HepG2 (cell line): Measurements from ENCODE around the gene PLXNB2. TPM values are rescaled to one million over a fixed set of nuclear protein-coding genes. Genes with fewer than 3 reads are reported as not detected.

Experiments
- ATAC-seq: fragments of 200-7000 bp; cut with Tn5 transposase; 3 replicates; pipeline ENCODE4 v1.9.1; 2020; ENCODE audit warnings: mild to moderate bottlenecking, moderate library complexity
- BruUV-seq: library from RNA; stranded (reverse); fragments of 400-500 nt; replicated peaks from 2 replicates; lab custom pipeline; 2021; lab: Mats Ljungman, UMichigan
- CTCF ChIA-PET: fragments of 300-600 bp; formaldehyde crosslinking; extraction: SDS; loops from one replicate; lab custom pipeline; 2021; ENCODE audit warnings: low total read pairs, inconsistent platforms, low intra/inter-chr PET ratio; lab: Yijun Ruan, JAX
- POLR2A ChIA-PET: fragments of 350-600 bp; sonication (Branson Sonifier 250); formaldehyde crosslinking; loops from one replicate; lab custom pipeline; 2020; ENCODE audit warnings: antibody characterized with exemption, inconsistent platforms; lab: Yijun Ruan, JAX
- DNase-seq: peaks from one replicate; pipeline ENCODE4 v3.0.0-alpha.2; 2015; ENCODE audit warnings: low spot score
- FAIRE-seq: peaks from 3 replicates; lab custom pipeline; 2011; peaks lifted over from hg19 to GRCh38; lab: Jason Lieb, UNC
- H2AFZ ChIP-seq: one replicate; pipeline ENCODE4 v1.6.1; 2011; ENCODE audit warnings: low read length, inconsistent platforms
- H3K27ac ChIP-seq: fragments of 300-600 bp; 3 replicates; pipeline ENCODE4 v1.8.0; 2011; ENCODE audit warnings: mixed run types, mild to moderate bottlenecking, mixed read lengths, low read length, inconsistent platforms; ENCODE audit not compliant: insufficient read depth; ENCODE audit errors: extremely low read length
- H3K27me3 ChIP-seq, 2 experiments: fragments of 200-600 bp in 1 of 2; 2 replicates in 1 of 2; 3 replicates in 1 of 2; pipeline versions ENCODE4 v1.6.0 to v1.8.0; 2011; ENCODE audit warnings: low read length in 2 of 2, mild to moderate bottlenecking in 2 of 2, moderate library complexity in 2 of 2, inconsistent platforms in 1 of 2; ENCODE audit not compliant: insufficient read depth in 2 of 2, control insufficient read depth in 1 of 2
- H3K36me3 ChIP-seq, 2 experiments: fragments of 200-600 bp in 1 of 2; replicated peaks in 1 of 2; 2 replicates in 1 of 2; 3 replicates in 1 of 2; pipeline versions ENCODE4 v1.5.1 to v1.8.0; 2011; ENCODE audit warnings: low read length in 2 of 2, inconsistent platforms in 1 of 2; ENCODE audit not compliant: insufficient read depth in 2 of 2, control insufficient read depth in 1 of 2
- H3K4me1 ChIP-seq: 2 replicates; pipeline ENCODE4 v1.5.1; 2012; ENCODE audit warnings: low read length, inconsistent platforms; ENCODE audit not compliant: insufficient read depth
- H3K4me2 ChIP-seq: 2 replicates; pipeline ENCODE4 v1.6.0; 2011; ENCODE audit warnings: low read depth, low read length, inconsistent platforms
- H3K4me3 ChIP-seq, 3 experiments: fragments of 200-600 bp in 1 of 3; sonication (generic), shearing (Covaris generic) in 1 of 3; replicated peaks in 1 of 3; 2 replicates each; pipeline ENCODE4 v1.5.1; 2011 to 2016; ENCODE audit warnings: low read length in 3 of 3, inconsistent platforms in 2 of 3, low read depth in 2 of 3, mild to moderate bottlenecking in 2 of 3, control low read depth in 1 of 3, mixed read lengths in 1 of 3; ENCODE audit not compliant: insufficient read depth in 1 of 3
- H3K79me2 ChIP-seq: one replicate; pipeline ENCODE4 v1.6.1; 2011; ENCODE audit warnings: low read length, inconsistent platforms; ENCODE audit not compliant: insufficient read depth
- H3K9ac ChIP-seq: 2 replicates; pipeline ENCODE4 v1.6.0; 2011; ENCODE audit warnings: mild to moderate bottlenecking, low read depth, low read length, inconsistent platforms; ENCODE audit not compliant: insufficient read depth
- H3K9me3 ChIP-seq: 2 replicates; pipeline ENCODE4 v1.5.1; 2012; ENCODE audit warnings: mild to moderate bottlenecking, low read length
- H4K20me1 ChIP-seq: 2 replicates; pipeline ENCODE4 v1.6.0; 2011; ENCODE audit warnings: inconsistent platforms, mild to moderate bottlenecking, low read length, moderate library complexity; ENCODE audit not compliant: insufficient read depth
- PCBP2 ChIP-seq: fragments of 200-400 bp; formaldehyde crosslinking; optimal IDR thresholded peaks from 2 replicates; pipeline ENCODE3; 2018; ENCODE audit warnings: low read length, low read depth; ENCODE audit not compliant: poor library complexity, severe bottlenecking
- RORA ChIP-seq: sonication (generic); formaldehyde crosslinking; IDR thresholded peaks from 2 replicates; pipeline ENCODE4 v1.5.0; 2020; ENCODE audit warnings: mild to moderate bottlenecking, missing genetic modification reagents, moderate library complexity
- SIN3B ChIP-seq: fragments of 150-350 bp; IDR thresholded peaks from 2 replicates; pipeline ENCODE4 v1.6.1; 2014; ENCODE audit warnings: low read length
- TAF1 ChIP-seq: sonication (generic); formaldehyde crosslinking; IDR thresholded peaks from 2 replicates; pipeline ENCODE4 v1.4.0; 2020; ENCODE audit warnings: missing genetic modification reagents
- ZNF12 ChIP-seq: sonication (generic); formaldehyde crosslinking; IDR thresholded peaks from 2 replicates; pipeline ENCODE4 v1.5.0; 2020; ENCODE audit warnings: missing genetic modification reagents
- ZNF546 ChIP-seq: sonication (generic); formaldehyde crosslinking; conservative IDR thresholded peaks from 2 replicates; pipeline ENCODE4 v1.8.1; 2023; ENCODE audit warnings: mild to moderate bottlenecking, missing genetic modification reagents
- ZNF652 ChIP-seq: IDR thresholded peaks from 2 replicates; pipeline ENCODE4 v1.6.1; 2016; ENCODE audit warnings: low read depth, borderline replicate concordance
- WGBS: methylation state at CpG from one replicate; pipeline ENCODE4 v1.1.6; 2017; ENCODE audit warnings: low lambda C conversion rate; 5-methylcytosine and 5-hydroxymethylcytosine counted together
- in situ Hi-C: cut with HindIII; loops from 2 replicates; pipeline ENCODE4 v1.10.0; 2017; ENCODE audit warnings: low pct_unique_long_range_greater_than_20kb; ENCODE audit not compliant: extremely low pct_ligation_motif_present
- intact Hi-C: fragments of 100-400 bp; cut with micrococcal nuclease; formaldehyde crosslinking; loops from one replicate; pipeline ENCODE4 v1.10.0; 2022; ENCODE audit not compliant: unreplicated experiment
- polyA plus RNA-seq, 8 experiments: library from polyadenylated mRNA; depleted of rRNA in 3 of 8; stranded (reverse) in 7 of 8; unstranded in 1 of 8; fragments of >200 nt; fragmentation: Illumina TruSeq in 4 of 8; extraction: Trizol in 4 of 8; gene quantifications; 2 replicates each; pipeline versions ENCODE4 v1.2.1 to v1.2.3, GENCODE V29; 2011 to 2016; ENCODE audit warnings: low read depth in 4 of 8, missing spikeins in 1 of 8, mixed read lengths in 1 of 8; ENCODE audit not compliant: insufficient read depth in 1 of 8
- total RNA-seq, 5 experiments: library from RNA; depleted of rRNA; stranded (reverse); fragments of >200 nt; fragmentation: Illumina TruSeq; extraction: Trizol; gene quantifications; 2 replicates each; pipeline ENCODE4 v1.2.3, GENCODE V29; 2016; ENCODE audit warnings: low read depth in 1 of 5
- TF ChIP-seq, protein P1 (sequence below): sonication (generic); formaldehyde crosslinking; IDR thresholded peaks from 2 replicates; pipeline ENCODE4 v1.5.0; 2020; ENCODE audit warnings: mild to moderate bottlenecking, missing genetic modification reagents
- TF ChIP-seq, protein P2 (sequence below): sonication (generic); formaldehyde crosslinking; conservative IDR thresholded peaks from 2 replicates; pipeline ENCODE4 v1.4.0; 2020; ENCODE audit warnings: missing genetic modification reagents
- TF ChIP-seq, protein P3 (sequence below): sonication (generic); formaldehyde crosslinking; IDR thresholded peaks from 2 replicates; pipeline ENCODE4 v1.4.0; 2020; ENCODE audit warnings: low read depth, missing genetic modification reagents

The PLXNB2 gene
- total and polyA plus RNA-seq, 2 of the 13 experiments (the other 11 are each of a cell fraction or from before 2014, with no cell fraction given): 32.6 to 68.9 TPM

DNA sequence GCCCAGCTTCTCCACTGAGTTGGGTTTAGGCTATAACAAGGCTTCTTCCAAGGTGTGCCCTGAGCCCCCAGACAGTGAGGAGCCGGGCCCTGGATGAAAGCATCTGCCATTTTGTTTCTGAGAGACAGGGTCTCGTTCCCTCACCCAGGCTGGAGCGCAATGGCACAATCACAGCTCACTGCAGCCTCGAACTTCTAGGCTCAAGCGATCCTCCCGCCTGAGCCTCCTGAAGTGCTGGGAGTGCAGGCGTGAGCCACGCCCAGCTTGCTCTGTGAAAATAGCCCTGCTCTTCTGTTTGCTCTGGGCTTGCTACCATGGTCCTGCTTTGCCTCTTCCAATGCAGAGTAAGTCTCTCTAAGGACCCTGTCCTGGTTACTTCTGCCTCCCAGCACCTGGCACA lies 12.7 kb upstream of the PLXNB2 start (continued):
- TF ChIP-seq, protein P1, sequence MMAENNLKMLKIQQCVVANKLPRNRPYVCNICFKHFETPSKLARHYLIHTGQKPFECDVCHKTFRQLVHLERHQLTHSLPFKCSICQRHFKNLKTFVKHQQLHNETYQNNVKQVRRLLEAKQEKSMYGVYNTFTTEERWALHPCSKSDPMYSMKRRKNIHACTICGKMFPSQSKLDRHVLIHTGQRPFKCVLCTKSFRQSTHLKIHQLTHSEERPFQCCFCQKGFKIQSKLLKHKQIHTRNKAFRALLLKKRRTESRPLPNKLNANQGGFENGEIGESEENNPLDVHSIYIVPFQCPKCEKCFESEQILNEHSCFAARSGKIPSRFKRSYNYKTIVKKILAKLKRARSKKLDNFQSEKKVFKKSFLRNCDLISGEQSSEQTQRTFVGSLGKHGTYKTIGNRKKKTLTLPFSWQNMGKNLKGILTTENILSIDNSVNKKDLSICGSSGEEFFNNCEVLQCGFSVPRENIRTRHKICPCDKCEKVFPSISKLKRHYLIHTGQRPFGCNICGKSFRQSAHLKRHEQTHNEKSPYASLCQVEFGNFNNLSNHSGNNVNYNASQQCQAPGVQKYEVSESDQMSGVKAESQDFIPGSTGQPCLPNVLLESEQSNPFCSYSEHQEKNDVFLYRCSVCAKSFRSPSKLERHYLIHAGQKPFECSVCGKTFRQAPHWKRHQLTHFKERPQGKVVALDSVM (CRISPR knock-in tag): peak; percentile 95
- no peak for TF ChIP-seq ZNF12 (CRISPR knock-in tag)

DNA sequence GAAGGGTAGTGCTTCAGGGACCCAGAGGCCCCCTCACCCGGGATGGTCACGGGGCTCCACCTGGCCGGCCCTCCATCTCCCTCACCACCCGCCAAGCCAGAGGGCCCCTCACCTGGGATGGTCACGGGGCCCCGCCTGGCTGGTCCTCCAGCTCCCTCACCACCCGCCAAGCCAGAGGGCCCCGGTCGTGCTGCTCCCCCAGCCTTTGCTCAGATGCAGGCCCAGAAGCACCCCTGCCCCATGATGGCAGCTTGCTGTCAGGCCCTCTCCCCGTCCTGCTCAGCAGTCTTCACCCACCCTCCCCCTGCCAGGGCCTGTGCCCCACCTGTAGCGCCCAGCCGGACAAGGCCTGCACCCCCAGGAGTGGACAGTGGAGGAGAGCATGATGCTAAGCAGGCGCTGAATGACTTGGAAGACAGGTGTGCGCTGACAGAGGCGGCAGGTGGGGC lies 12.1 kb upstream of the PLXNB2 start:
- Histone ChIP-seq H3K27ac (no peak overlapping the region), H3K4me2 (no peak overlapping the region), H2AFZ (no peak overlapping the region), H3K4me1 (peaks cover 76% of the 10 kb centered on the region), H3K9ac (no peak overlapping the region), H4K20me1 (no peaks in the 10 kb centered on the region), H3K27me3 (peaks cover 0 to 1% of the 10 kb centered on the region in 2 experiments; a peak in 3 of 5 replicates), H3K36me3 (no peaks in the 10 kb centered on the region), H3K79me2 (no peaks in the 10 kb centered on the region), H3K4me3 (no peak overlapping the region), H3K9me3 (no peaks in the 10 kb centered on the region)
- ATAC-seq (no peak), DNase-seq (no peak), FAIRE-seq (no peak)
- ChIA-PET POLR2A (interaction anchor here (1.5 kb wide), 1 partner anchor 26 kb away, joined by 6 read pairs; no protein-coding TSS in a partner anchor), CTCF (no interaction called here)
- TF ChIP-seq PCBP2 (no peak), SIN3B (no peak), ZNF546 (no peak), ZNF652 (CRISPR knock-in tag) (no peak), RORA (CRISPR knock-in tag) (no peak), TAF1 (CRISPR knock-in tag) (no peak)
- TF ChIP-seq, protein P1 (CRISPR knock-in tag): no peak
- TF ChIP-seq, protein P2, sequence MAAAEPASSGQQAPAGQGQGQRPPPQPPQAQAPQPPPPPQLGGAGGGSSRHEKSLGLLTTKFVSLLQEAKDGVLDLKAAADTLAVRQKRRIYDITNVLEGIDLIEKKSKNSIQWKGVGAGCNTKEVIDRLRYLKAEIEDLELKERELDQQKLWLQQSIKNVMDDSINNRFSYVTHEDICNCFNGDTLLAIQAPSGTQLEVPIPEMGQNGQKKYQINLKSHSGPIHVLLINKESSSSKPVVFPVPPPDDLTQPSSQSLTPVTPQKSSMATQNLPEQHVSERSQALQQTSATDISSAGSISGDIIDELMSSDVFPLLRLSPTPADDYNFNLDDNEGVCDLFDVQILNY (CRISPR knock-in tag): no peak
- TF ChIP-seq, protein P3, sequence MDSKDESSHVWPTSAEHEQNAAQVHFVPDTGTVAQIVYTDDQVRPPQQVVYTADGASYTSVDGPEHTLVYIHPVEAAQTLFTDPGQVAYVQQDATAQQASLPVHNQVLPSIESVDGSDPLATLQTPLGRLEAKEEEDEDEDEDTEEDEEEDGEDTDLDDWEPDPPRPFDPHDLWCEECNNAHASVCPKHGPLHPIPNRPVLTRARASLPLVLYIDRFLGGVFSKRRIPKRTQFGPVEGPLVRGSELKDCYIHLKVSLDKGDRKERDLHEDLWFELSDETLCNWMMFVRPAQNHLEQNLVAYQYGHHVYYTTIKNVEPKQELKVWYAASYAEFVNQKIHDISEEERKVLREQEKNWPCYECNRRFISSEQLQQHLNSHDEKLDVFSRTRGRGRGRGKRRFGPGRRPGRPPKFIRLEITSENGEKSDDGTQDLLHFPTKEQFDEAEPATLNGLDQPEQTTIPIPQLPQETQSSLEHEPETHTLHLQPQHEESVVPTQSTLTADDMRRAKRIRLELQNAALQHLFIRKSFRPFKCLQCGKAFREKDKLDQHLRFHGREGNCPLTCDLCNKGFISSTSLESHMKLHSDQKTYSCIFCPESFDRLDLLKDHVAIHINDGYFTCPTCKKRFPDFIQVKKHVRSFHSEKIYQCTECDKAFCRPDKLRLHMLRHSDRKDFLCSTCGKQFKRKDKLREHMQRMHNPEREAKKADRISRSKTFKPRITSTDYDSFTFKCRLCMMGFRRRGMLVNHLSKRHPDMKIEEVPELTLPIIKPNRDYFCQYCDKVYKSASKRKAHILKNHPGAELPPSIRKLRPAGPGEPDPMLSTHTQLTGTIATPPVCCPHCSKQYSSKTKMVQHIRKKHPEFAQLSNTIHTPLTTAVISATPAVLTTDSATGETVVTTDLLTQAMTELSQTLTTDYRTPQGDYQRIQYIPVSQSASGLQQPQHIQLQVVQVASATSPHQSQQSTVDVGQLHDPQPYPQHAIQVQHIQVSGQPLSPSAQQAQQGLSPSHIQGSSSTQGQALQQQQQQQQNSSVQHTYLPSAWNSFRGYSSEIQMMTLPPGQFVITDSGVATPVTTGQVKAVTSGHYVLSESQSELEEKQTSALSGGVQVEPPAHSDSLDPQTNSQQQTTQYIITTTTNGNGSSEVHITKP: no peak
- in situ Hi-C loops: no loop called here
- WGBS: 40% methylated on average over 4 of the region's 15 CpGs
- BruUV-seq: no TSS peak
- intact Hi-C loops: no loop called here
